Glutamatergic neuron (in vitro differentiated cells): Measurements from ENCODE around the gene CLSTN2. TPM values are rescaled to one million over a fixed set of nuclear protein-coding genes. Genes with fewer than 3 reads are reported as not detected.

ENCODE experiments used
- DNase-seq: peaks from one replicate; pipeline ENCODE4 v3.0.0; 2022
- H3K27ac Mint-ChIP-seq: one replicate; pipeline ENCODE4 v1.8.0; 2020; ENCODE audit warnings: mild to moderate bottlenecking, mixed read lengths, inconsistent platforms; ENCODE audit not compliant: unreplicated experiment
- H3K27me3 Mint-ChIP-seq: one replicate; pipeline ENCODE4 v1.8.0; 2020; ENCODE audit warnings: mild to moderate bottlenecking, moderate library complexity, mixed read lengths, inconsistent platforms; ENCODE audit not compliant: unreplicated experiment
- H3K36me3 Mint-ChIP-seq: one replicate; pipeline ENCODE4 v1.8.0; 2020; ENCODE audit warnings: mild to moderate bottlenecking, mixed read lengths, inconsistent platforms; ENCODE audit not compliant: unreplicated experiment
- H3K4me1 Mint-ChIP-seq: one replicate; pipeline ENCODE4 v1.8.0; 2020; ENCODE audit warnings: mild to moderate bottlenecking, low read depth, mixed read lengths, inconsistent platforms; ENCODE audit not compliant: unreplicated experiment
- H3K4me3 Mint-ChIP-seq: one replicate; pipeline ENCODE4 v1.8.0; 2020; ENCODE audit warnings: mild to moderate bottlenecking, mixed read lengths, inconsistent platforms; ENCODE audit not compliant: unreplicated experiment
- H3K9me3 Mint-ChIP-seq: one replicate; pipeline ENCODE4 v1.8.0; 2020; ENCODE audit warnings: mild to moderate bottlenecking, moderate library complexity, mixed read lengths, inconsistent platforms; ENCODE audit not compliant: unreplicated experiment
- CTCF ChIP-seq: fragments of 200-600 bp; sonication (generic); IDR thresholded peaks from one replicate; pipeline ENCODE4 v1.5.0; 2021; ENCODE audit not compliant: partially characterized antibody, unreplicated experiment
- total RNA-seq: library from RNA; stranded (reverse); fragmentation: NEBNext Ultra II Directional; extraction: Animal tissue kit (Norgen Biotek cat#: 25700); gene quantifications from one replicate; pipeline ENCODE4 v1.2.1, GENCODE V29; 2021; ENCODE audit not compliant: unreplicated experiment

Gene CLSTN2
- total RNA-seq, 1 donor from 2014 or later = 3.1 TPM

- Mint-ChIP-seq H3K27me3 (no peaks in the 10 kb centered on the region), H3K4me3 (no peak overlapping the region)
Observed at GRCh38 chr3:140224307-140224706, 289.3 kb downstream of the CLSTN2 start.

GRCh38 chr3:140225996-140226395 is 291.0 kb downstream of the CLSTN2 start:
- peaks cover 3% of the 10 kb centered on the region for H3K9me3 Mint-ChIP-seq
- H3K36me3 Mint-ChIP-seq = peaks cover 10% of the 10 kb centered on the region
- H3K27me3 Mint-ChIP-seq = no peaks in the 10 kb centered on the region
- TF ChIP-seq CTCF = no peak
- H3K27ac Mint-ChIP-seq = no peak overlapping the region
- no peak for DNase-seq
- H3K4me1 Mint-ChIP-seq = no peaks in the 10 kb centered on the region
- H3K4me3 Mint-ChIP-seq = no peak overlapping the region

More at GRCh38 chr3:140224307-140224706, 289.3 kb downstream of the CLSTN2 start:
- Mint-ChIP-seq H3K36me3 (peaks cover 10% of the 10 kb centered on the region), H3K4me1 (no peaks in the 10 kb centered on the region), H3K9me3 (peaks cover 3% of the 10 kb centered on the region), H3K27ac (no peak overlapping the region)
- no peak for DNase-seq
- TF ChIP-seq CTCF = no peak

GRCh38 chr3:140233702-140234101 is 298.7 kb downstream of the CLSTN2 start:
- Mint-ChIP-seq H3K27ac (no peak overlapping the region), H3K9me3 (peaks cover 2% of the 10 kb centered on the region), H3K36me3 (peaks cover 1% of the 10 kb centered on the region), H3K4me3 (no peak overlapping the region), H3K27me3 (no peaks in the 10 kb centered on the region), H3K4me1 (no peaks in the 10 kb centered on the region)
- no peak for DNase-seq
- TF ChIP-seq CTCF = no peak

GRCh38 chr3:140234256-140234655 is 299.3 kb downstream of the CLSTN2 start:
- no peak for DNase-seq
- Mint-ChIP-seq H3K27ac (no peak overlapping the region), H3K4me1 (no peaks in the 10 kb centered on the region), H3K4me3 (no peak overlapping the region), H3K27me3 (no peaks in the 10 kb centered on the region), H3K9me3 (peaks cover 2% of the 10 kb centered on the region), H3K36me3 (no peaks in the 10 kb centered on the region)
- TF ChIP-seq CTCF = no peak

- peaks cover 1% of the 10 kb centered on the region for H3K27me3 Mint-ChIP-seq
- no peak overlapping the region for H3K4me3 Mint-ChIP-seq
- peaks cover 2% of the 10 kb centered on the region for H3K9me3 Mint-ChIP-seq
- no peaks in the 10 kb centered on the region for H3K36me3 Mint-ChIP-seq
- no peak overlapping the region for H3K27ac Mint-ChIP-seq
- no peaks in the 10 kb centered on the region for H3K4me1 Mint-ChIP-seq
- TF ChIP-seq CTCF = no peak
- no peak for DNase-seq
Observed at GRCh38 chr3:140236836-140237501, 302.0 kb downstream of the CLSTN2 start.
